HepG2 (cell line): ENCODE results near the gene POU3F4. TPM values are rescaled to one million over a fixed set of nuclear protein-coding genes. Genes with fewer than 3 reads are reported as not detected.

Source experiments
- ATAC-seq: fragments of 200-7000 bp; cut with Tn5 transposase; 3 replicates; pipeline ENCODE4 v1.9.1; 2020; ENCODE audit warnings: mild to moderate bottlenecking, moderate library complexity
- BruUV-seq: library from RNA; stranded (reverse); fragments of 400-500 nt; replicated peaks from 2 replicates; lab custom pipeline; 2021; lab: Mats Ljungman, UMichigan
- CTCF ChIA-PET: fragments of 300-600 bp; formaldehyde crosslinking; extraction: SDS; loops from one replicate; lab custom pipeline; 2021; ENCODE audit warnings: low total read pairs, inconsistent platforms, low intra/inter-chr PET ratio; lab: Yijun Ruan, JAX
- POLR2A ChIA-PET: fragments of 350-600 bp; sonication (Branson Sonifier 250); formaldehyde crosslinking; loops from one replicate; lab custom pipeline; 2020; ENCODE audit warnings: antibody characterized with exemption, inconsistent platforms; lab: Yijun Ruan, JAX
- DNase-seq: peaks from one replicate; pipeline ENCODE4 v3.0.0-alpha.2; 2015; ENCODE audit warnings: low spot score
- FAIRE-seq: peaks from 3 replicates; lab custom pipeline; 2011; peaks lifted over from hg19 to GRCh38; lab: Jason Lieb, UNC
- H2AFZ ChIP-seq: one replicate; pipeline ENCODE4 v1.6.1; 2011; ENCODE audit warnings: low read length, inconsistent platforms
- H3K27ac ChIP-seq: fragments of 300-600 bp; 3 replicates; pipeline ENCODE4 v1.8.0; 2011; ENCODE audit warnings: mixed run types, mild to moderate bottlenecking, mixed read lengths, low read length, inconsistent platforms; ENCODE audit not compliant: insufficient read depth; ENCODE audit errors: extremely low read length
- H3K27me3 ChIP-seq, 2 experiments: fragments of 200-600 bp in 1 of 2; 2 replicates in 1 of 2; 3 replicates in 1 of 2; pipeline versions ENCODE4 v1.6.0 to v1.8.0; 2011; ENCODE audit warnings: low read length in 2 of 2, mild to moderate bottlenecking in 2 of 2, moderate library complexity in 2 of 2, inconsistent platforms in 1 of 2; ENCODE audit not compliant: insufficient read depth in 2 of 2, control insufficient read depth in 1 of 2
- H3K36me3 ChIP-seq, 2 experiments: fragments of 200-600 bp in 1 of 2; replicated peaks in 1 of 2; 2 replicates in 1 of 2; 3 replicates in 1 of 2; pipeline versions ENCODE4 v1.5.1 to v1.8.0; 2011; ENCODE audit warnings: low read length in 2 of 2, inconsistent platforms in 1 of 2; ENCODE audit not compliant: insufficient read depth in 2 of 2, control insufficient read depth in 1 of 2
- H3K4me1 ChIP-seq: 2 replicates; pipeline ENCODE4 v1.5.1; 2012; ENCODE audit warnings: low read length, inconsistent platforms; ENCODE audit not compliant: insufficient read depth
- H3K4me2 ChIP-seq: 2 replicates; pipeline ENCODE4 v1.6.0; 2011; ENCODE audit warnings: low read depth, low read length, inconsistent platforms
- H3K4me3 ChIP-seq, 3 experiments: fragments of 200-600 bp in 1 of 3; sonication (generic), shearing (Covaris generic) in 1 of 3; replicated peaks in 1 of 3; 2 replicates each; pipeline ENCODE4 v1.5.1; 2011 to 2016; ENCODE audit warnings: low read length in 3 of 3, inconsistent platforms in 2 of 3, low read depth in 2 of 3, mild to moderate bottlenecking in 2 of 3, control low read depth in 1 of 3, mixed read lengths in 1 of 3; ENCODE audit not compliant: insufficient read depth in 1 of 3
- H3K79me2 ChIP-seq: one replicate; pipeline ENCODE4 v1.6.1; 2011; ENCODE audit warnings: low read length, inconsistent platforms; ENCODE audit not compliant: insufficient read depth
- H3K9ac ChIP-seq: 2 replicates; pipeline ENCODE4 v1.6.0; 2011; ENCODE audit warnings: mild to moderate bottlenecking, low read depth, low read length, inconsistent platforms; ENCODE audit not compliant: insufficient read depth
- H3K9me3 ChIP-seq: 2 replicates; pipeline ENCODE4 v1.5.1; 2012; ENCODE audit warnings: mild to moderate bottlenecking, low read length
- H4K20me1 ChIP-seq: 2 replicates; pipeline ENCODE4 v1.6.0; 2011; ENCODE audit warnings: inconsistent platforms, mild to moderate bottlenecking, low read length, moderate library complexity; ENCODE audit not compliant: insufficient read depth
- HOXA3 ChIP-seq: sonication (generic); formaldehyde crosslinking; IDR thresholded peaks from 2 replicates; pipeline ENCODE4 v1.5.0; 2020; ENCODE audit warnings: missing genetic modification reagents
- KDM6A ChIP-seq: IDR thresholded peaks from 2 replicates; pipeline ENCODE4 v1.6.1; 2016; ENCODE audit warnings: low read depth
- MXD4 ChIP-seq: IDR thresholded peaks from 2 replicates; pipeline ENCODE4 v1.6.1; 2016; ENCODE audit warnings: mild to moderate bottlenecking, missing biosample characterization, missing genetic modification reagents
- PAWR ChIP-seq: sonication (generic); formaldehyde crosslinking; IDR thresholded peaks from 2 replicates; pipeline ENCODE4 v1.4.0; 2020; ENCODE audit warnings: missing genetic modification reagents, mild to moderate bottlenecking, borderline replicate concordance
- RFX3 ChIP-seq: IDR thresholded peaks from 2 replicates; pipeline ENCODE4 v1.6.1; 2016; ENCODE audit warnings: missing biosample characterization, missing genetic modification reagents
- ZIK1 ChIP-seq: sonication (generic); formaldehyde crosslinking; IDR thresholded peaks from 2 replicates; pipeline ENCODE4 v1.5.0; 2020; ENCODE audit warnings: mild to moderate bottlenecking, low read depth, missing genetic modification reagents, borderline replicate concordance
- ZMYM2 ChIP-seq: sonication (generic); formaldehyde crosslinking; IDR thresholded peaks from 2 replicates; pipeline ENCODE4 v1.8.0; 2022; ENCODE audit warnings: mild to moderate bottlenecking, missing genetic modification reagents
- ZNF773 ChIP-seq: sonication (generic); formaldehyde crosslinking; IDR thresholded peaks from 2 replicates; pipeline ENCODE4 v1.4.0; 2020; ENCODE audit warnings: missing genetic modification reagents, borderline replicate concordance
- ZSCAN29 ChIP-seq: sonication (generic); formaldehyde crosslinking; conservative IDR thresholded peaks from 2 replicates; pipeline ENCODE4 v1.4.0; 2020; ENCODE audit warnings: mild to moderate bottlenecking, missing genetic modification reagents
- WGBS: methylation state at CpG from one replicate; pipeline ENCODE4 v1.1.6; 2017; ENCODE audit warnings: low lambda C conversion rate; 5-methylcytosine and 5-hydroxymethylcytosine counted together
- in situ Hi-C: cut with HindIII; loops from 2 replicates; pipeline ENCODE4 v1.10.0; 2017; ENCODE audit warnings: low pct_unique_long_range_greater_than_20kb; ENCODE audit not compliant: extremely low pct_ligation_motif_present
- intact Hi-C: fragments of 100-400 bp; cut with micrococcal nuclease; formaldehyde crosslinking; loops from one replicate; pipeline ENCODE4 v1.10.0; 2022; ENCODE audit not compliant: unreplicated experiment
- polyA plus RNA-seq, 8 experiments: library from polyadenylated mRNA; depleted of rRNA in 3 of 8; stranded (reverse) in 7 of 8; unstranded in 1 of 8; fragments of >200 nt; fragmentation: Illumina TruSeq in 4 of 8; extraction: Trizol in 4 of 8; gene quantifications; 2 replicates each; pipeline versions ENCODE4 v1.2.1 to v1.2.3, GENCODE V29; 2011 to 2016; ENCODE audit warnings: low read depth in 4 of 8, missing spikeins in 1 of 8, mixed read lengths in 1 of 8; ENCODE audit not compliant: insufficient read depth in 1 of 8
- total RNA-seq, 5 experiments: library from RNA; depleted of rRNA; stranded (reverse); fragments of >200 nt; fragmentation: Illumina TruSeq; extraction: Trizol; gene quantifications; 2 replicates each; pipeline ENCODE4 v1.2.3, GENCODE V29; 2016; ENCODE audit warnings: low read depth in 1 of 5
- TF ChIP-seq, protein P1 (sequence below): sonication (generic); formaldehyde crosslinking; IDR thresholded peaks from 2 replicates; pipeline ENCODE4 v1.4.0; 2020; ENCODE audit warnings: missing genetic modification reagents, borderline replicate concordance
- TF ChIP-seq, protein P2 (sequence below): sonication (generic); formaldehyde crosslinking; IDR thresholded peaks from 2 replicates; pipeline ENCODE4 v1.5.0; 2020; ENCODE audit warnings: missing genetic modification reagents

POU3F4 gene
- total and polyA plus RNA-seq, 2 of the 13 experiments (the other 11 are each of a cell fraction or from before 2014, with no cell fraction given): not detected

DNA sequence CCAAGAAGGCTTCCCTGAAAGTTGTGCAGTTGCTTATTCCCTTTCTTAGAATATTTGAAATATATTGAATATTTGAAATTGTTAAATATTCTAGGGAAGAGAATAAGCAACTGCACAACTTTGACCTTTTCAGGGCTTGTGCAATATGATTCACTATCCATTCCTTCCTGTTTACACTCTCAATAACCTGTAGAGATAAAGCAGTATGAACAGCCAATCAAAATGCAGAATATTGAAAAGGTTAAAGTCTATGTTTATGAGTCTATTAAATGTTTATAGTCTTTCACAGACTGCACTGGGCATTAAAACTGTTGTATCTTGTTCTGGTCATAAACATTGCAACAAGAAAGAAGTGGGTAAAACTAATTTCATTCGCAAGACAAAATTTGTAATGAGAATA, 13.8 kb downstream of the POU3F4 start:
- no peaks in the 10 kb centered on the region for H3K4me1 ChIP-seq
- no peaks in the 10 kb centered on the region for H3K36me3 ChIP-seq
- TF ChIP-seq, protein P1, sequence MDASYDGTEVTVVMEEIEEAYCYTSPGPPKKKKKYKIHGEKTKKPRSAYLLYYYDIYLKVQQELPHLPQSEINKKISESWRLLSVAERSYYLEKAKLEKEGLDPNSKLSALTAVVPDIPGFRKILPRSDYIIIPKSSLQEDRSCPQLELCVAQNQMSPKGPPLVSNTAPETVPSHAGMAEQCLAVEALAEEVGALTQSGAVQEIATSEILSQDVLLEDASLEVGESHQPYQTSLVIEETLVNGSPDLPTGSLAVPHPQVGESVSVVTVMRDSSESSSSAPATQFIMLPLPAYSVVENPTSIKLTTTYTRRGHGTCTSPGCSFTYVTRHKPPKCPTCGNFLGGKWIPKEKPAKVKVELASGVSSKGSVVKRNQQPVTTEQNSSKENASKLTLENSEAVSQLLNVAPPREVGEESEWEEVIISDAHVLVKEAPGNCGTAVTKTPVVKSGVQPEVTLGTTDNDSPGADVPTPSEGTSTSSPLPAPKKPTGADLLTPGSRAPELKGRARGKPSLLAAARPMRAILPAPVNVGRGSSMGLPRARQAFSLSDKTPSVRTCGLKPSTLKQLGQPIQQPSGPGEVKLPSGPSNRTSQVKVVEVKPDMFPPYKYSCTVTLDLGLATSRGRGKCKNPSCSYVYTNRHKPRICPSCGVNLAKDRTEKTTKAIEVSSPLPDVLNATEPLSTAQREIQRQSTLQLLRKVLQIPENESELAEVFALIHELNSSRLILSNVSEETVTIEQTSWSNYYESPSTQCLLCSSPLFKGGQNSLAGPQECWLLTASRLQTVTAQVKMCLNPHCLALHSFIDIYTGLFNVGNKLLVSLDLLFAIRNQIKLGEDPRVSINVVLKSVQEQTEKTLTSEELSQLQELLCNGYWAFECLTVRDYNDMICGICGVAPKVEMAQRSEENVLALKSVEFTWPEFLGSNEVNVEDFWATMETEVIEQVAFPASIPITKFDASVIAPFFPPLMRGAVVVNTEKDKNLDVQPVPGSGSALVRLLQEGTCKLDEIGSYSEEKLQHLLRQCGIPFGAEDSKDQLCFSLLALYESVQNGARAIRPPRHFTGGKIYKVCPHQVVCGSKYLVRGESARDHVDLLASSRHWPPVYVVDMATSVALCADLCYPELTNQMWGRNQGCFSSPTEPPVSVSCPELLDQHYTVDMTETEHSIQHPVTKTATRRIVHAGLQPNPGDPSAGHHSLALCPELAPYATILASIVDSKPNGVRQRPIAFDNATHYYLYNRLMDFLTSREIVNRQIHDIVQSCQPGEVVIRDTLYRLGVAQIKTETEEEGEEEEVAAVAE: peak; percentile 75; the same call in 1 of the 2 replicates
- no peak for TF ChIP-seq RFX3 (CRISPR knock-in tag)
- no peak for TF ChIP-seq ZIK1 (CRISPR knock-in tag)
- no peak for TF ChIP-seq HOXA3 (CRISPR knock-in tag)
- DNase-seq: no peak
- POLR2A ChIA-PET: no interaction called here
- no peak overlapping the region for H3K27ac ChIP-seq
- CTCF ChIA-PET: no interaction called here
- no peak overlapping the region for H2AFZ ChIP-seq
- no peak for ATAC-seq
- no peak overlapping the region for H3K9ac ChIP-seq
- no peaks in the 10 kb centered on the region for H4K20me1 ChIP-seq
- in situ Hi-C loops: no loop called here
- H3K4me2 ChIP-seq: no peak overlapping the region
- BruUV-seq: no TSS peak
- FAIRE-seq: no peak
- H3K27me3 ChIP-seq: no peaks in the 10 kb centered on the region
- intact Hi-C loops: no loop called here
- no peak overlapping the region for H3K4me3 ChIP-seq
- no peaks in the 10 kb centered on the region for H3K9me3 ChIP-seq
- 91% methylated on average over 1 of the region's 1 CpG for WGBS
- no peaks in the 10 kb centered on the region for H3K79me2 ChIP-seq

DNA sequence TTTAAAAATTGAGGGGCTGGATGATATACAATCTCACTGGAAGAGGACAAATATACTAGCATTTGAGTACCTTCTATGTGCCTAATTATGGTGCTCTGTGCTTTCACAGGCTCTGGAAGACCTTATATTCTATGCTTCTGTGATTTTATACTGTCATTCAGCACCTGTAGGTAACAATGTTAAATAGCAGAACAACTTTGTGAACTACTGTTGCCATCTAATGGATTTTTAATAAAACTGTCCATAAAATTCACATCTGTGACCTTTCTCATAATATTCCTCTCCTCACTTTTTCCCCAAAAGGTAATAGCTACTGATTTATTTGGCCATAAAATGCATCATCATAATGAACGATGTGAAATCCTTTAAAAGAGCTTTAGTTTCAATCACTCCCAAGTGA, 21.9 kb downstream of the POU3F4 start:
- ChIA-PET CTCF (no interaction called here), POLR2A (no interaction called here)
- intact Hi-C loops: no loop called here
- Histone ChIP-seq H3K4me2 (no peak overlapping the region), H3K9ac (no peak overlapping the region), H3K27ac (no peak overlapping the region), H2AFZ (no peak overlapping the region), H3K36me3 (no peaks in the 10 kb centered on the region)
- in situ Hi-C loops: no loop called here
- no TSS peak for BruUV-seq
- no peak for DNase-seq
- no peak for TF ChIP-seq ZMYM2 (CRISPR knock-in tag)
- no peak for TF ChIP-seq MXD4
- no peak for TF ChIP-seq PAWR (CRISPR knock-in tag)
- no peak for TF ChIP-seq KDM6A (CRISPR knock-in tag)
- TF ChIP-seq ZNF773 (CRISPR knock-in tag): no peak
- TF ChIP-seq HOXA3 (CRISPR knock-in tag): no peak
- no peak for TF ChIP-seq ZSCAN29 (CRISPR knock-in tag)
- TF ChIP-seq, protein P2, sequence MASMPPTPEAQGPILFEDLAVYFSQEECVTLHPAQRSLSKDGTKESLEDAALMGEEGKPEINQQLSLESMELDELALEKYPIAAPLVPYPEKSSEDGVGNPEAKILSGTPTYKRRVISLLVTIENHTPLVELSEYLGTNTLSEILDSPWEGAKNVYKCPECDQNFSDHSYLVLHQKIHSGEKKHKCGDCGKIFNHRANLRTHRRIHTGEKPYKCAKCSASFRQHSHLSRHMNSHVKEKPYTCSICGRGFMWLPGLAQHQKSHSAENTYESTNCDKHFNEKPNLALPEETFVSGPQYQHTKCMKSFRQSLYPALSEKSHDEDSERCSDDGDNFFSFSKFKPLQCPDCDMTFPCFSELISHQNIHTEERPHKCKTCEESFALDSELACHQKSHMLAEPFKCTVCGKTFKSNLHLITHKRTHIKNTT (CRISPR knock-in tag): no peak
- TF ChIP-seq, all 625 proteins: peak for 0
- Histone ChIP-seq H3K79me2 (no peaks in the 10 kb centered on the region), H3K9me3 (no peaks in the 10 kb centered on the region), H3K27me3 (no peaks in the 10 kb centered on the region), H4K20me1 (no peaks in the 10 kb centered on the region), H3K4me3 (no peak overlapping the region), H3K4me1 (no peaks in the 10 kb centered on the region)
- FAIRE-seq (no peak), ATAC-seq (no peak)
- 0% methylated on average over 1 of the region's 1 CpG for WGBS
